ENCODE data around the gene FOXO3B.
"Not testable (repeated sequence)": the region's sequence is repeated elsewhere in the genome, so short reads cannot be mapped to it uniquely, and the experiment has no call there.

Gene FOXO3B

GRCh38 chr17:18681767-18682571, at the start of gene FOXO3B:
TSS of gene FOXO3B (minus strand) at chr17:18682314. CDS start at chr17:18681651, 663 bp downstream.
- not testable (repeated sequence) for H3K27ac ChIP-seq (ENCODE audit: low read length); H3K9me3 ChIP-seq (ENCODE audit: control insufficient read depth in 2 of 2, low read length in 2 of 2); H3K27me3 ChIP-seq (ENCODE audit: control insufficient read depth in 1 of 2, insufficient read depth in 2 of 2, low read length in 2 of 2); H3K4me1 ChIP-seq (ENCODE audit: control insufficient read depth, insufficient read depth, low read length); H3K36me3 ChIP-seq (ENCODE audit: control insufficient read depth in 2 of 2, insufficient read depth in 2 of 2, low read length in 2 of 2)
- Histone ChIP-seq H3K9ac (ENCODE audit: low read length in 2 of 2) (peak within 1 kb of the TSS; percentile 38 to 66), H3K4me3 (ENCODE audit: low read length in 2 of 2) (peak within 1 kb of the TSS in 1 of 2 donors; percentile 71)

DNA sequence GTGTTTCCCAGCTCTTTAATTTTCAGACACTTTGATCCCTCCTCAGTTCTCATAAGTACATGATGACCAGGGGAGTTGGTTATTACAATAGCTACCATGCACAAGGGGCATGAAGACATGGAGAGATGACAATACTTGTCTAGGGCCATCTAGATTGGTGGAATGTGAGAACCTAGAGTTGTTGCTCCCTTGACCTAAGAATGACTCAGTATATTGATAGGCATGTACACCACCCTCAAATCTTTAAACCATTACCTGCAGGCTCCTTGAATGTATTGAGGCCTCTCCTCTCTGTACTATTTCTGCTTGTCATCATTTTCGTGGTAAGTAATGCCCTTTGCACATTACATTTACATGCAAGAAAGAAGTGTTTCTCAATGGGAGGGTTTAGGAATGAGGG, 41.4 kb upstream of the FOXO3B start:
- not testable (repeated sequence) for H3K4me1 ChIP-seq (ENCODE audit: control insufficient read depth, insufficient read depth, low read length); H3K4me3 ChIP-seq (ENCODE audit: low read length in 2 of 2); H3K9me3 ChIP-seq (ENCODE audit: control insufficient read depth in 2 of 2, low read length in 2 of 2); H3K27ac ChIP-seq (ENCODE audit: low read length); H3K36me3 ChIP-seq (ENCODE audit: control insufficient read depth in 2 of 2, insufficient read depth in 2 of 2, low read length in 2 of 2); H3K27me3 ChIP-seq (ENCODE audit: control insufficient read depth in 1 of 2, insufficient read depth in 2 of 2, low read length in 2 of 2); H3K9ac ChIP-seq (ENCODE audit: low read length in 2 of 2)

- not testable (repeated sequence) for H3K9me3 ChIP-seq (ENCODE audit: control insufficient read depth in 2 of 2, low read length in 2 of 2); H3K36me3 ChIP-seq (ENCODE audit: control insufficient read depth in 2 of 2, insufficient read depth in 2 of 2, low read length in 2 of 2); H3K27ac ChIP-seq (ENCODE audit: low read length); H3K27me3 ChIP-seq (ENCODE audit: control insufficient read depth in 1 of 2, insufficient read depth in 2 of 2, low read length in 2 of 2); H3K4me1 ChIP-seq (ENCODE audit: control insufficient read depth, insufficient read depth, low read length); H3K4me3 ChIP-seq (ENCODE audit: low read length in 2 of 2); H3K9ac ChIP-seq (ENCODE audit: low read length in 2 of 2)
Observed at GRCh38 chr17:18722612-18723011, 40.5 kb upstream of the FOXO3B start.

- not testable (repeated sequence) for H3K4me1 ChIP-seq (ENCODE audit: control insufficient read depth, insufficient read depth, low read length); H3K9me3 ChIP-seq (ENCODE audit: control insufficient read depth in 2 of 2, low read length in 2 of 2); H3K36me3 ChIP-seq (ENCODE audit: control insufficient read depth in 2 of 2, insufficient read depth in 2 of 2, low read length in 2 of 2); H3K27me3 ChIP-seq (ENCODE audit: control insufficient read depth in 1 of 2, insufficient read depth in 2 of 2, low read length in 2 of 2); H3K4me3 ChIP-seq (ENCODE audit: low read length in 2 of 2); H3K27ac ChIP-seq (ENCODE audit: low read length); H3K9ac ChIP-seq (ENCODE audit: low read length in 2 of 2)
Observed at GRCh38 chr17:18721775-18722547, 39.8 kb upstream of the FOXO3B start.

GRCh38 chr17:18719428-18720110, 37.5 kb upstream of the FOXO3B start:
- not testable (repeated sequence) for H3K4me1 ChIP-seq (ENCODE audit: control insufficient read depth, insufficient read depth, low read length); H3K27me3 ChIP-seq (ENCODE audit: control insufficient read depth in 1 of 2, insufficient read depth in 2 of 2, low read length in 2 of 2); H3K27ac ChIP-seq (ENCODE audit: low read length); H3K36me3 ChIP-seq (ENCODE audit: control insufficient read depth in 2 of 2, insufficient read depth in 2 of 2, low read length in 2 of 2); H3K9me3 ChIP-seq (ENCODE audit: control insufficient read depth in 2 of 2, low read length in 2 of 2); H3K4me3 ChIP-seq (ENCODE audit: low read length in 2 of 2); H3K9ac ChIP-seq (ENCODE audit: low read length in 2 of 2)

- H3K36me3 ChIP-seq (ENCODE audit: control insufficient read depth in 2 of 2, insufficient read depth in 2 of 2, low read length in 2 of 2); H3K9me3 ChIP-seq (ENCODE audit: control insufficient read depth in 2 of 2, low read length in 2 of 2); H3K4me3 ChIP-seq (ENCODE audit: low read length in 2 of 2); H3K4me1 ChIP-seq (ENCODE audit: control insufficient read depth, insufficient read depth, low read length); H3K27me3 ChIP-seq (ENCODE audit: control insufficient read depth in 1 of 2, insufficient read depth in 2 of 2, low read length in 2 of 2); H3K9ac ChIP-seq (ENCODE audit: low read length in 2 of 2); H3K27ac ChIP-seq (ENCODE audit: low read length): not testable (repeated sequence)
Observed at GRCh38 chr17:18718643-18719427, 36.7 kb upstream of the FOXO3B start.

DNA sequence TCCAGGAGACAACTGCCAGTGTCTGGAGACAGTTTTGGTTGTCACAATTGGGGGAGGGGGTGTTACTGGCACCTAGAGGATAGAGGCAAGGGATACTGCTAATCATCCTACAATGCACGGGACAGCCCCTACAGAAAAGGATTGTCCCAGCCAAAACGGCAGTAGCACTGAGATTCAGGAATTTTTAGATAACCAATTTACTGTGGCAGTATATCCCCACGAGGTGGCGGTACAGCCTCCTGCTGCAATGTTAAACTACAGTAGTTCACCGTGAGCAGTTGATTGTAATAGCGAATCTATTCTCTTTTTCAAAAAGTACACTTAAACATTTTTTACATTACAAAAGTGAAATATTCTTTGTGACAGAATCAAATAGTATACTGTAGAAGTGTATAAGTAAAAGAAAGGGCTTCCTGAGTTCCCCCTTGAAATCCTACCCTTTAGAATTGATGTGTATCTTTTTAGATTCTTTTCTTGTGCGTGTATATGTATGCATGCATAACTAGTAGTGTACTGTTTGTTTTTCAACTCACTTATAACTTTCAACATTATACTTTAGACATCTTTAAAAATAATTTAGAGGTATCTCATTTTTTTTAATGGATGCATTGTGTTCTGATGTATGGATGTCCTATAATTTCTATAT, 30.4 kb upstream of the FOXO3B start:
- H3K9ac ChIP-seq (ENCODE audit: low read length in 2 of 2); H3K27me3 ChIP-seq (ENCODE audit: control insufficient read depth in 1 of 2, insufficient read depth in 2 of 2, low read length in 2 of 2); H3K4me1 ChIP-seq (ENCODE audit: control insufficient read depth, insufficient read depth, low read length); H3K36me3 ChIP-seq (ENCODE audit: control insufficient read depth in 2 of 2, insufficient read depth in 2 of 2, low read length in 2 of 2); H3K27ac ChIP-seq (ENCODE audit: low read length); H3K9me3 ChIP-seq (ENCODE audit: control insufficient read depth in 2 of 2, low read length in 2 of 2); H3K4me3 ChIP-seq (ENCODE audit: low read length in 2 of 2): not testable (repeated sequence)

DNA sequence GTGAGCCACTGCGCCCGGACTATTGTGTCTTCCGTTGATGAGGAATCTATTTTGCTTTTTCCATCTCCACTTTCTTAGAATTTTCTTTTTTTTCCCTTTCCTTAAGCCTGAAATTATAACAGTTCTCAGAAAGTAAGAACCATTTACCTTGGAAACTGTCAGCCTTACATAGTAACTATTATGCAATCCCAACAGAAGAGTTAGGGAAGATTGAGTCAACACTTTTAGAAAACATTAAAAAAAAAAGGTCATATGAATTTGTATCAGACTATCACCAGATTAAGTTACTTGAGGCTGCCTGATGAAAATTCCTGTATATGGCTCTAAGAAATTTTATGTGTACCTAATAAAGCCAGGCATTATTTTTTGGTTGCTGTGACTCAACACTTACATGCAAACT, 26.1 kb upstream of the FOXO3B start:
- H3K27me3 ChIP-seq (ENCODE audit: control insufficient read depth in 1 of 2, insufficient read depth in 2 of 2, low read length in 2 of 2); H3K9ac ChIP-seq (ENCODE audit: low read length in 2 of 2); H3K36me3 ChIP-seq (ENCODE audit: control insufficient read depth in 2 of 2, insufficient read depth in 2 of 2, low read length in 2 of 2); H3K27ac ChIP-seq (ENCODE audit: low read length); H3K4me3 ChIP-seq (ENCODE audit: low read length in 2 of 2); H3K4me1 ChIP-seq (ENCODE audit: control insufficient read depth, insufficient read depth, low read length); H3K9me3 ChIP-seq (ENCODE audit: control insufficient read depth in 2 of 2, low read length in 2 of 2): not testable (repeated sequence)

DNA sequence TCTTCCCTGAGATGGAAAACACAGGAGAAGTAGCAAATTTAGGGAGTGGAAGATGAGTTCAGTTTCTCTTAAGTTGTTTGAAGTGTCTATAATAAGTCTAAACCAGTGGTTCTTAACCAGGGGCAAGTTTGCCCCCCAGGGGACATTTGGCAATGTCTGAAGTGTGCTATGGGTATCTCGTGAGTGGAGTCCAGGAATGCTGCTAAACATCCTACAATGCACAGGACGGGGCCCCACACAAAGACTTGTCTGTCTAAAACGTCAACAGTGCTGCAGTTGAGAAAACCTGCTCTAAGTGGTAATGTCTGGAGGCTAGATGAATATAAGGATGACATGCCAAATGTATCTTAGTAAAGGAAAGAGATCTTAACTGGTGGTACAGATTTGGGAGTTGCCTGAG, 23.8 kb upstream of the FOXO3B start:
- H3K4me3 ChIP-seq (ENCODE audit: low read length in 2 of 2); H3K9me3 ChIP-seq (ENCODE audit: control insufficient read depth in 2 of 2, low read length in 2 of 2); H3K27ac ChIP-seq (ENCODE audit: low read length); H3K27me3 ChIP-seq (ENCODE audit: control insufficient read depth in 1 of 2, insufficient read depth in 2 of 2, low read length in 2 of 2); H3K9ac ChIP-seq (ENCODE audit: low read length in 2 of 2); H3K4me1 ChIP-seq (ENCODE audit: control insufficient read depth, insufficient read depth, low read length); H3K36me3 ChIP-seq (ENCODE audit: control insufficient read depth in 2 of 2, insufficient read depth in 2 of 2, low read length in 2 of 2): not testable (repeated sequence)

DNA sequence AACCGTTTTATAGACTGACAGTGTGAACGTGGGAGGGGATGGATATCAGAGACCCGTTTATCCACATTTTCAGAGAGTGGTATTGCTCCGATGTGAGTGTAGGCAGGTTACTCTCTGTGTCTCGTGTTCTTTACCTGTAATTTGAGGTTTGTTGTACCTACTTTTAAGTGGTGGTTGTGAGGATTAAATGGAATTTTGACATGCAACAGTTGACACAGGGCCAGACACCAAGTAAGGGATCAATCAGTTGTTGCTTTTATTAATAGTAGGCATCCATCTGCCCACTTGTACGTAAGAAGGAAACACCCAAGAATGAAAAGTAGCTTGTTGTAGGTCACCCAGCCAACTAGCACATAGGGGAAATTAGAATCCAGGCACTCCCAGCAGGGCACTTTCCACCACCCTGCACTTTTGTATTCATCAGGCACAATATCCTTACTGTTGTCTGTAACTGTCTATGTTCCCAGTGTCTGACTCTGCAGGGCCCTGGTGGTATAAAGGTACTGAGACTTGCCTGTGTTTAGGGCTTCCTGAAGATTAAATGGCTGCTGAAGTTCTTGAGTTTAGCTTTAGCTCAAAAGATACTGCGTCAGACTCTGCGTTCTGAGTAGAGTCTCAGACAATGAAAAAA, 16.5 kb upstream of the FOXO3B start:
- H3K9me3 ChIP-seq (ENCODE audit: control insufficient read depth in 2 of 2, low read length in 2 of 2); H3K36me3 ChIP-seq (ENCODE audit: control insufficient read depth in 2 of 2, insufficient read depth in 2 of 2, low read length in 2 of 2); H3K4me1 ChIP-seq (ENCODE audit: control insufficient read depth, insufficient read depth, low read length); H3K27ac ChIP-seq (ENCODE audit: low read length); H3K27me3 ChIP-seq (ENCODE audit: control insufficient read depth in 1 of 2, insufficient read depth in 2 of 2, low read length in 2 of 2): not testable (repeated sequence)
- H3K9ac ChIP-seq (ENCODE audit: low read length in 2 of 2) = peak overlapping the region; percentile 58 to 71
- peak overlapping the region; percentile 65 to 72 for H3K4me3 ChIP-seq (ENCODE audit: low read length in 2 of 2)

All from stomach smooth muscle (tissue), 2 donors.